HG02973 (cell line): Measurements from ENCODE around the gene CLEC4F.

Experiments used
- ATAC-seq: cut with Tn5 transposase; IDR thresholded peaks from one replicate; pipeline ENCODE4 v1.9.1; 2021; ENCODE audit warnings: moderate library complexity; ENCODE audit not compliant: unreplicated experiment

The CLEC4F gene

GRCh38 chr2:70789304-70790135, 30.9 kb downstream of the CLEC4F start:
- ATAC-seq: no peak

- no peak for ATAC-seq
Measured at GRCh38 chr2:70785137-70785911, 35.1 kb downstream of the CLEC4F start.

GRCh38 chr2:70784320-70784719, 36.1 kb downstream of the CLEC4F start:
- ATAC-seq: no peak

DNA sequence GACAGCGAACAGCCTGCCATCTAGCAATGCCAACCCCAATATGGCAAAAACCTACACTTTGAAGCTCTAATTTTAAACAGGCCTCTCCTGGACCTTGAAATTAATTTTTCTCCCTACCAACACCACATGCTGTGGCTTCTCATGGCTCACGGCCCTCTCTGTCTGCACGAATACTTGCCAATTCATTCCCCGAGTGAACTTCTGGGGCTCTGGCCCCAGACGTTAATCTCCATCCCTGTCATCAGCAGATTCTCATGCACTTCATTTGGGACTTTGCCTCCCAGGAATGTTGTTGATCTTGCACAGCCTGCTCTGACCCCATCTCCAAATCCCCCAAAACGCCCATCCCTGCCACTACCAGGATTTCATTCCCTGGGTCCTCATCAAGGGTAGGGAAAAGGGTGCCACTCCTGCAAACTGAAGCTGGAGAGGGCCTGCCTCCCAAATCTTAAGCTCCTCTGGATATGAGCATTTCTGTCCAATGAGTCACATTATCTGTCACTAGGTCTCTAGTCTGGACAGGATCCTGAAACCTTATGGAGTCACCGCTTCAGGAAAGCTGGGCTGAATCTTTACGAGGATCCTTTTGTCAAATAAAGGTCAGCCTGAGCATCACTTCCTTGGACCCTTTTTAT, 40.4 kb downstream of the CLEC4F start:
- ATAC-seq: no peak

GRCh38 chr2:70779491-70779890, 40.9 kb downstream of the CLEC4F start:
- no peak for ATAC-seq

GRCh38 chr2:70778676-70779075, 41.7 kb downstream of the CLEC4F start:
- ATAC-seq: no peak

GRCh38 chr2:70777450-70777849, 42.9 kb downstream of the CLEC4F start:
- no peak for ATAC-seq

GRCh38 chr2:70776266-70776665, 44.1 kb downstream of the CLEC4F start:
- ATAC-seq: no peak

- no peak for ATAC-seq
Measured at GRCh38 chr2:70775141-70775540, 45.3 kb downstream of the CLEC4F start.

- no peak for ATAC-seq
Measured at GRCh38 chr2:70772486-70773155, 47.8 kb downstream of the CLEC4F start.

DNA sequence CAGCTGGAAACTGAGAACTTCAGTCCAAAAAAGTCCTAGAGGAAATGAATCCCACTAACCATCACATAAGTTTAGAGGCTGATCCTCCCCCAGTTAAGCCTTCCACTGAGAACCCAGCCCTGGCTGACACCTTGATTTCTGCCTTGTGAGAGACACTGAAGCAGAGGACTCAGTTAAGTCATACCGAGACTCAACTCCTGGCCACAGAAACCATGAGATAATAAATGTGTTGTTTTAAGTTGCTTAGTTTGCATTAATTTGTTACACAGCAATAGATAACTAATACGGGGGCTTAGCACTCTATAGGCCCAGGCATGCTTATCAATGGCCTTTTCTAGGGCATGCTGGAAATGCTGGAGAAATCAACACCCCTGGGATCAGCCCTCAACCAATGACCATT, 49.0 kb downstream of the CLEC4F start:
- peak; percentile 72 for ATAC-seq

- no peak for ATAC-seq
Measured at GRCh38 chr2:70769450-70769849, 50.9 kb downstream of the CLEC4F start.

DNA sequence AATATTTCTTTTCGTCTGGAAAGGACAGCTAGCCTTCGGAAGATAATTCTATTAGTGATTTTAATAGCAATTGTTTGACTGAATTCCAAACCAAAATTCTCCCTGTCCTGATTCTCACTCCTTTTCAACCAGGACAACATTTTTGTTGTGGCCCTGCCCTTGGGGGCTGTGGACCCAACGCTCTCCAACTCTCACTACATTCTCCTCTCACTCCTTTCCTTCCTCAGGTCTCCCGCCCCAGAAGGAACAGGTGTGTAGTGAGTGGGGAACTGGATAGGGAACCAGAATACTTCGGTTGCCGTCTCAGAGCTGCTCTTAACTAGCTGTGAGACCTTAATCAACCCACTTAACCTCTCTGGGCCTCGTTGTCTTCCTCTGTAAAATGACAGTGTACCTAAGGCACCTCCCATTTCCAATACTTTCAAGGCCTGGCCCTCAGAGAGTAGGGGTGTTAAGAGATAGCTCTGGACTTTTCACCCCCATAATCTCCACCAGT, 51.8 kb downstream of the CLEC4F start:
- ATAC-seq: no peak

DNA sequence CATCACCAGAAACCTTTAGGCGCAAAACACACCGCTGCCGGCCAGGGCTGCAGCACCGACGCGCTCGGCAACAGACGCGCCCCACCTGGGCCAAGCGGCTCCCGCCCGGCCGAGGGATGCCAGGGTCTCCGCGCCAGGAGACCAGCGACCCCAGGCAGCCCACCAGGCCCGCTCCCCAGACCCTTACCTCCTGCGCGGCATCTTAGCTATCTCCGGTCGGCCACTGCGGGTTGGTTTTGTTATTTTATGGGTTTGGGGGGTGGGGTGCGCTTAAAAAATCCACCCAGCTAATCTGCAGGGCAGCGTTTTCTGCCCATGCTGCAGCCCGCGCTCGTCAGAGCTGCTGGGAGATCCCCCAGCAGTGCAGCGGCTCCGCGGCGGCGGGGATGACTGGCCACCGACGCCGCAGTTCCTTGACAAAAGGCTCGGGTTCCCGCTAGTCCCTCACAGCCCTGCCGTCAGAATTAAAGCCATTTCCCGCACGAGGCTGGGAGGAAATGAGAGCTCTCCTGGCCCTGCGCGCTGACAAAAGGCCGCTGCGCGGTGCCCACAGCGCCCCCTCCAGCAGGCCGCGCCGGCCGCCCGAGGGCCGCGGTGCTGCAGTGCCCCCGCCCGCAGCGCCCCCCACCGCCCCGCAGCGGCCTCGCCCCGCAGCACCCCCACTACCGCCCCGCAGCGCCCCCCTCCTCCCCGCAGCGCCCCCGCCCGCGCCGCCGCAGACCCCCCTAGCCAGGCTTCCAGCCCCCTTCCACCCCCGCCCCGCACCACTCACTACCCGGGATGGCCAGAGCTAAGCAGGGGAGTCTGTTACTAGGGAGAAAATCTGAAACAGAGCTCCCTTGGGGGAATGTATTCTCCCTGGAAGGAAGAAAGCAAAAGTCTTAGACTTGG, 52.5 kb downstream of the CLEC4F start, which contains the start of gene ADD2:
ADD2 (minus strand) TSS at position 502 of the 891 bp plus-strand sequence. CDS start 61,792 bp downstream, outside the sequence.
- ATAC-seq: no peak

GRCh38 chr2:70767079-70767698, 53.2 kb downstream of the CLEC4F start:
- no peak for ATAC-seq

DNA sequence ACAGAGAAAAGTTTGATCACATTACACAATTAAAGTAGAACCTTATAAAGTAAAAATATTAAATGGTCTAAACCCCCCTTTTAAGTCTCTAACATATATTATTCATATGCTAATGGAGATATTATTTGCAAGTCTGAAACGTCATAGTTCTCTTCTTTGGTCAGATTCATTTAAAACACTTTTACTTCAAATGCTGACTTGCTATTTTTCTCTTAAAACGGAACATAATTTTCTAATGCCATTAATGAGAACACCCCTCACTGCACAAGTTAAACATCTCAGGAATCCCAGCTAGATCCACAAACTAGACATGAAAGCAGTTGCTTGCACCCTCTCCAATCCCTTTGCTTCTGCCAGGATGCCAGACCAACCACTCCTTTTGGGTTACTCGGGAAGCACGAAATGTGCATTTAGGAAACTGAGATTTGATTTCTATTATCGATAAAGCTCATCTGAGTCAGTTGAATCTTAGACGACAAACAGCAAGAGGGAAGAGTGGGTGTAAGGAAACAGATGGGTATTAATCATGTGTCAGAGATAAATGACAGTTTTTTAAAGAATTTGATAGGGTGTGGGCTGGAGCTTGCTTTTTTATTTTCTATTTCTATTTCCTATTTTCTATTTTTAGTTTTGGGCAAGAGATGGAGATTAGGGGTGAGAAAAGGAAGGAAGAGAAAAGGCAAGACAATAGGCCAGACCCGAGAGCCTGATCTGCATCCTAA, 53.9 kb downstream of the CLEC4F start:
- ATAC-seq: no peak

- no peak for ATAC-seq
Measured at GRCh38 chr2:70765507-70765906, 54.9 kb downstream of the CLEC4F start.

- no peak for ATAC-seq
Measured at GRCh38 chr2:70759446-70759845, 61.0 kb downstream of the CLEC4F start.
